CD14-positive monocyte (primary cell): ENCODE measurements around the gene CLDN6. TPM values are rescaled to one million over a fixed set of nuclear protein-coding genes. Genes with fewer than 3 reads are reported as not detected.

Source experiments
- DNase-seq, 3 donors: peaks; one replicate each; pipeline ENCODE4 v3.0.0-alpha.2; 2011 to 2022
- H2AFZ ChIP-seq: 2 replicates; pipeline ENCODE4 v1.6.0; 2012; ENCODE audit warnings: mild to moderate bottlenecking, low read depth, low read length, inconsistent platforms; ENCODE audit not compliant: insufficient read depth, poor library complexity, severe bottlenecking
- H3K27ac ChIP-seq, 2 donors: 1 replicate in 1 of 2; 2 replicates in 1 of 2; pipeline ENCODE4 v1.5.1; 2012 to 2013; ENCODE audit warnings: low read length in 2 of 2, control low read depth in 1 of 2, inconsistent platforms in 1 of 2, low read depth in 1 of 2, mild to moderate bottlenecking in 1 of 2
- H3K27me3 ChIP-seq, 2 donors: one replicate each; pipeline versions ENCODE4 v1.6.0 to v1.6.1; 2011 to 2013; ENCODE audit warnings: low read length in 2 of 2; ENCODE audit not compliant: control insufficient read depth in 2 of 2, insufficient read depth in 2 of 2
- H3K36me3 ChIP-seq, 2 donors: replicated peaks in 1 of 2; 1 replicate in 1 of 2; 2 replicates in 1 of 2; pipeline versions ENCODE4 v1.5.1 to v1.6.1; 2012 to 2013; ENCODE audit warnings: low read length in 2 of 2, control low read depth in 1 of 2, inconsistent platforms in 1 of 2, mild to moderate bottlenecking in 1 of 2; ENCODE audit not compliant: insufficient read depth in 2 of 2, control insufficient read depth in 1 of 2
- H3K4me1 ChIP-seq, 2 donors: 1 replicate in 1 of 2; 2 replicates in 1 of 2; pipeline versions ENCODE4 v1.5.1 to v1.6.1; 2012 to 2013; ENCODE audit warnings: low read length in 2 of 2, control low read depth in 1 of 2, inconsistent platforms in 1 of 2, mild to moderate bottlenecking in 1 of 2, moderate library complexity in 1 of 2; ENCODE audit not compliant: insufficient read depth in 2 of 2, control insufficient read depth in 1 of 2
- H3K4me2 ChIP-seq: replicated peaks from 2 replicates; pipeline ENCODE3; 2012; ENCODE audit warnings: low read length, moderate library complexity, mild to moderate bottlenecking; ENCODE audit not compliant: poor library complexity, severe bottlenecking; ENCODE audit errors: extremely low read depth
- H3K4me3 ChIP-seq, 3 experiments: fragments of 200-600 bp in 1 of 3; sonication (generic) in 1 of 3; replicated peaks in 1 of 3; 1 replicate in 2 of 3; 2 replicates in 1 of 3; pipeline ENCODE4 v1.5.1; 2011 to 2013; ENCODE audit warnings: low read length in 3 of 3, mild to moderate bottlenecking in 3 of 3, control low read depth in 2 of 3, low read depth in 2 of 3, inconsistent platforms in 1 of 3, moderate library complexity in 1 of 3
- H3K79me2 ChIP-seq: 2 replicates; pipeline ENCODE4 v1.6.0; 2012; ENCODE audit warnings: mild to moderate bottlenecking, control low read depth, inconsistent platforms, low read length, moderate library complexity; ENCODE audit not compliant: insufficient read depth
- H3K9ac ChIP-seq: 2 replicates; pipeline ENCODE4 v1.6.0; 2017; ENCODE audit warnings: low read length, mild to moderate bottlenecking; ENCODE audit not compliant: insufficient read depth, poor library complexity, severe bottlenecking
- H3K9me3 ChIP-seq, 2 donors: replicated peaks in 1 of 2; 1 replicate in 1 of 2; 2 replicates in 1 of 2; pipeline versions ENCODE4 v1.5.1 to v1.6.1; 2012 to 2013; ENCODE audit warnings: low read length in 2 of 2, control low read depth in 1 of 2; ENCODE audit not compliant: control insufficient read depth in 1 of 2, insufficient read depth in 1 of 2
- H4K20me1 ChIP-seq: 2 replicates; pipeline ENCODE4 v1.6.0; 2012; ENCODE audit warnings: mild to moderate bottlenecking, low read length, control low read depth, moderate library complexity; ENCODE audit not compliant: insufficient read depth
- H3K27ac Mint-ChIP-seq, 7 donors: one replicate each; pipeline ENCODE4 v1.8.0; 2020; ENCODE audit warnings: mild to moderate bottlenecking in 7 of 7, mixed read lengths in 7 of 7, moderate library complexity in 6 of 7, inconsistent platforms in 2 of 7
- H3K27me3 Mint-ChIP-seq, 3 donors: one replicate each; pipeline ENCODE4 v1.8.0; 2021 to 2022; ENCODE audit warnings: low read depth in 3 of 3, mild to moderate bottlenecking in 3 of 3, mixed read lengths in 3 of 3, moderate library complexity in 3 of 3, inconsistent platforms in 1 of 3
- H3K36me3 Mint-ChIP-seq, 2 donors: one replicate each; pipeline ENCODE4 v1.8.0; 2020; ENCODE audit warnings: mixed read lengths in 2 of 2, inconsistent platforms in 1 of 2, mild to moderate bottlenecking in 1 of 2
- H3K4me1 Mint-ChIP-seq: one replicate; pipeline ENCODE4 v1.8.0; 2020; ENCODE audit warnings: mild to moderate bottlenecking, mixed read lengths
- H3K4me3 Mint-ChIP-seq, 2 donors: one replicate each; pipeline ENCODE4 v1.8.0; 2020; ENCODE audit warnings: mild to moderate bottlenecking in 2 of 2, mixed read lengths in 2 of 2, moderate library complexity in 1 of 2
- H3K9me3 Mint-ChIP-seq, 7 donors: one replicate each; pipeline ENCODE4 v1.8.0; 2020 to 2022; ENCODE audit warnings: mixed read lengths in 7 of 7, mild to moderate bottlenecking in 6 of 7, moderate library complexity in 6 of 7, inconsistent platforms in 2 of 7
- WGBS: methylation state at CpG from one replicate; pipeline ENCODE4 v1.1.5; 2013; ENCODE audit warnings: missing lambda C conversion rate; ENCODE audit not compliant: insufficient coverage; 5-methylcytosine and 5-hydroxymethylcytosine counted together
- intact Hi-C, 2 donors: fragments of 100-400 bp; cut with micrococcal nuclease; formaldehyde crosslinking; loops; one replicate each; pipeline versions ENCODE4 v1.15.0 to v1.15.1; 2023
- polyA plus RNA-seq, 3 donors: library from polyadenylated mRNA; depleted of rRNA in 1 of 3; unstranded in 2 of 3; stranded (reverse) in 1 of 3; fragments of 300-500 nt in 2 of 3; fragments of >200 nt in 1 of 3; fragmentation: Illumina TruSeq in 2 of 3; gene quantifications; 1 replicate in 2 of 3; 2 replicates in 1 of 3; pipeline ENCODE4 v1.2.3, GENCODE V29; 2012 to 2021
- TF ChIP-seq, protein P1 (sequence below): fragments of 200-600 bp; IDR thresholded peaks from one replicate; pipeline ENCODE4 v1.8.0; 2022; ENCODE audit warnings: antibody characterized with exemption, mild to moderate bottlenecking

CLDN6 gene
- polyA plus RNA-seq, 3 donors: not detected

GRCh38 chr16:2970563-2970962, 47.4 kb downstream of the CLDN6 start:
- H3K9me3 Mint-ChIP-seq: peaks cover 0 to 12% (median 6%) of the 10 kb centered on the region in 7 donors
- Histone ChIP-seq H3K27ac (no peak overlapping the region), H4K20me1 (peaks cover 36% of the 10 kb centered on the region), H2AFZ (no peak overlapping the region), H3K4me3 (peak overlapping the region; percentile 63 to 95 (median 63)), H3K79me2 (peaks cover 23% of the 10 kb centered on the region), H3K27me3 (peaks cover 17 to 29% of the 10 kb centered on the region in 2 donors), H3K9ac (no peak overlapping the region), H3K4me1 (peaks cover 36 to 50% of the 10 kb centered on the region in 2 donors), H3K9me3 (peaks cover 0 to 8% of the 10 kb centered on the region in 2 donors), H3K36me3 (peaks cover 20 to 31% of the 10 kb centered on the region in 2 donors), H3K4me2 (peak overlapping the region; percentile 100)
- 57% methylated on average over 1 of the region's 6 CpGs for WGBS
- H3K36me3 Mint-ChIP-seq: peaks cover 15 to 21% of the 10 kb centered on the region in 2 donors
- TF ChIP-seq, protein P1, sequence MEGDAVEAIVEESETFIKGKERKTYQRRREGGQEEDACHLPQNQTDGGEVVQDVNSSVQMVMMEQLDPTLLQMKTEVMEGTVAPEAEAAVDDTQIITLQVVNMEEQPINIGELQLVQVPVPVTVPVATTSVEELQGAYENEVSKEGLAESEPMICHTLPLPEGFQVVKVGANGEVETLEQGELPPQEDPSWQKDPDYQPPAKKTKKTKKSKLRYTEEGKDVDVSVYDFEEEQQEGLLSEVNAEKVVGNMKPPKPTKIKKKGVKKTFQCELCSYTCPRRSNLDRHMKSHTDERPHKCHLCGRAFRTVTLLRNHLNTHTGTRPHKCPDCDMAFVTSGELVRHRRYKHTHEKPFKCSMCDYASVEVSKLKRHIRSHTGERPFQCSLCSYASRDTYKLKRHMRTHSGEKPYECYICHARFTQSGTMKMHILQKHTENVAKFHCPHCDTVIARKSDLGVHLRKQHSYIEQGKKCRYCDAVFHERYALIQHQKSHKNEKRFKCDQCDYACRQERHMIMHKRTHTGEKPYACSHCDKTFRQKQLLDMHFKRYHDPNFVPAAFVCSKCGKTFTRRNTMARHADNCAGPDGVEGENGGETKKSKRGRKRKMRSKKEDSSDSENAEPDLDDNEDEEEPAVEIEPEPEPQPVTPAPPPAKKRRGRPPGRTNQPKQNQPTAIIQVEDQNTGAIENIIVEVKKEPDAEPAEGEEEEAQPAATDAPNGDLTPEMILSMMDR: no peak
- peaks cover 19 to 32% (median 24%) of the 10 kb centered on the region in 3 donors for H3K27me3 Mint-ChIP-seq
- DNase-seq: no peak
- H3K27ac Mint-ChIP-seq: peak overlapping the region in 2 of 7 donors; percentile 46 to 69
- peaks cover 29% of the 10 kb centered on the region for H3K4me1 Mint-ChIP-seq
- peak overlapping the region; percentile 42 to 74 for H3K4me3 Mint-ChIP-seq
- intact Hi-C loops: no loop called here

- peaks cover 16 to 28% of the 10 kb centered on the region in 2 donors for H3K36me3 ChIP-seq
- H3K9ac ChIP-seq: peak overlapping the region; percentile 69
- H2AFZ ChIP-seq: peak overlapping the region; percentile 91
- H3K4me1 ChIP-seq: peaks cover 41 to 57% of the 10 kb centered on the region in 2 donors
- peaks cover 0 to 18% (median 7%) of the 10 kb centered on the region in 7 donors for H3K9me3 Mint-ChIP-seq
- peaks cover 15 to 21% of the 10 kb centered on the region in 2 donors for H3K36me3 Mint-ChIP-seq
- peak overlapping the region in 2 of 7 donors; percentile 50 to 75 for H3K27ac Mint-ChIP-seq
- peaks cover 35% of the 10 kb centered on the region for H3K4me1 Mint-ChIP-seq
- H3K79me2 ChIP-seq: peaks cover 23% of the 10 kb centered on the region
- H3K4me3 Mint-ChIP-seq: peak overlapping the region; percentile 74 to 82
- peak overlapping the region; percentile 63 to 95 (median 63) for H3K4me3 ChIP-seq
- H4K20me1 ChIP-seq: peaks cover 36% of the 10 kb centered on the region
- peak overlapping the region in 1 of 2 donors; percentile 53 for H3K27ac ChIP-seq
- intact Hi-C loops: loop anchor here (2.0 to 5.0 kb wide), 2 partner anchors 13 to 52 kb away; partner anchors contain the start of genes HCFC1R1 (in 1 of the 2), THOC6 (in 1 of the 2) and TNFRSF12A (in 1 of the 2)
- peaks cover 17 to 35% of the 10 kb centered on the region in 2 donors for H3K27me3 ChIP-seq
- H3K27me3 Mint-ChIP-seq: peaks cover 25 to 39% (median 30%) of the 10 kb centered on the region in 3 donors
- H3K9me3 ChIP-seq: peaks cover 0 to 8% of the 10 kb centered on the region in 2 donors
- peak; percentile 69 to 75 (median 71) for DNase-seq
- WGBS: under 1% methylated on average over 75 of the region's 83 CpGs
- TF ChIP-seq, protein P1: peak; percentile 66
- peak overlapping the region; percentile 100 for H3K4me2 ChIP-seq
These were observed 48.1 kb downstream of the CLDN6 start for GRCh38 chr16:2969545-2970521.
